H1 (cell line): ENCODE results near the gene TBC1D12. TPM values are rescaled to one million over a fixed set of nuclear protein-coding genes. Genes with fewer than 3 reads are reported as not detected.

ENCODE experiments used
- GABPA ChIP-seq: IDR thresholded peaks from 2 replicates; pipeline ENCODE4 v1.6.1; 2011; ENCODE audit warnings: mild to moderate bottlenecking, low read length, moderate library complexity, borderline replicate concordance; ENCODE audit not compliant: insufficient read depth
- KDM4A ChIP-seq: IDR thresholded peaks from one replicate; pipeline ENCODE4 v1.7.1; 2012; ENCODE audit warnings: low read depth, mild to moderate bottlenecking, moderate library complexity, low read length, inconsistent platforms; ENCODE audit not compliant: severe bottlenecking
- POU5F1 ChIP-seq: IDR thresholded peaks from 2 replicates; pipeline ENCODE4 v1.6.1; 2011; ENCODE audit warnings: low read depth, mild to moderate bottlenecking, low read length, moderate library complexity
- RAD21 ChIP-seq, 2 experiments: IDR thresholded peaks in 1 of 2; conservative IDR thresholded peaks in 1 of 2; 2 replicates each; pipeline ENCODE4 v1.6.1; 2011; ENCODE audit warnings: low read depth in 2 of 2, low read length in 2 of 2, improper control_type of control experiment in 1 of 2, inconsistent platforms in 1 of 2, mild to moderate bottlenecking in 1 of 2, moderate library complexity in 1 of 2
- RXRA ChIP-seq: IDR thresholded peaks from 2 replicates; pipeline ENCODE4 v1.6.1; 2011; ENCODE audit warnings: low read depth, mild to moderate bottlenecking, low read length, moderate library complexity; ENCODE audit not compliant: insufficient read depth
- polyA plus RNA-seq, 7 experiments: library from polyadenylated mRNA; depleted of rRNA in 3 of 7; stranded (reverse) in 5 of 7; unstranded in 2 of 7; fragments of >200 nt in 5 of 7; fragments of 200-250 nt in 2 of 7; gene quantifications; 1 replicate in 5 of 7; 2 replicates in 1 of 7; 4 replicates in 1 of 7; pipeline versions ENCODE4 v1.2.1 to v1.2.3, GENCODE V29; 2011 to 2013; ENCODE audit warnings: missing spikeins in 2 of 7, mixed read lengths in 2 of 7
- total RNA-seq: library from RNA; stranded (reverse); fragmentation: NEBNext Ultra II Directional; extraction: Animal tissue kit (Norgen Biotek cat#: 25700); gene quantifications from 2 replicates; pipeline ENCODE4 v1.2.1, GENCODE V29; 2021

Gene TBC1D12
- total and polyA plus RNA-seq, 2 of the 8 experiments (the other 6 are each of a cell fraction or from before 2014, with no cell fraction given) = 1.1 to 3.2 TPM

- TF ChIP-seq KDM4A (no peak), RXRA (no peak), GABPA (no peak), POU5F1 (no peak), RAD21 (IDR thresholded peaks at IDR 0.05 in 1 of 2, conservative IDR thresholded peaks at IDR 0.05 in 1 of 2; ENCODE audit: low read depth in 2 of 2, low read length in 2 of 2) (no peak)
Measured at GRCh38 chr10:94493463-94493862, 91.1 kb downstream of the TBC1D12 start (continued).
